Urothelium cell line (cell line): ENCODE data around the gene PDSS2.
"Not testable (repeated sequence)": the region's sequence is repeated elsewhere in the genome, so short reads cannot be mapped to it uniquely, and the experiment has no call there.

Experiments used
- DNase-seq: peaks from one replicate; pipeline ENCODE4 v3.0.0; 2011; ENCODE audit warnings: low spot score, mixed read lengths
- FAIRE-seq: peaks from 2 replicates; lab custom pipeline; 2011; peaks lifted over from hg19 to GRCh38; lab: Jason Lieb, UNC

PDSS2 gene

GRCh38 chr6:107475360-107475759, 16.0 kb upstream of the PDSS2 start:
- not testable (repeated sequence) for DNase-seq, FAIRE-seq

- DNase-seq (no peak), FAIRE-seq (no peak)
Observed at GRCh38 chr6:107473660-107474059, 14.3 kb upstream of the PDSS2 start.

GRCh38 chr6:107470364-107470763, 11.0 kb upstream of the PDSS2 start:
- no peak for DNase-seq
- FAIRE-seq, result no peak

GRCh38 chr6:107466062-107466461, 6.7 kb upstream of the PDSS2 start:
- DNase-seq (no peak), FAIRE-seq (no peak)

GRCh38 chr6:107460083-107460631, 793 bp upstream of the PDSS2 start:
- FAIRE-seq, result no peak
- no peak for DNase-seq

GRCh38 chr6:107458672-107459282, 587 bp downstream of the PDSS2 start:
- DNase-seq (peak; percentile 26), FAIRE-seq (no peak)

- FAIRE-seq, result no peak
- no peak for DNase-seq
Observed at GRCh38 chr6:107448776-107449175, 10.6 kb downstream of the PDSS2 start.

- FAIRE-seq (no peak), DNase-seq (no peak)
Observed at GRCh38 chr6:107447663-107448216, 11.6 kb downstream of the PDSS2 start.

- no peak for DNase-seq
- no peak for FAIRE-seq
Observed at GRCh38 chr6:107444277-107444676, 15.1 kb downstream of the PDSS2 start.

GRCh38 chr6:107443608-107444267, 15.6 kb downstream of the PDSS2 start:
- DNase-seq (no peak), FAIRE-seq (no peak)

GRCh38 chr6:107442938-107443607, 16.3 kb downstream of the PDSS2 start:
- no peak for FAIRE-seq
- DNase-seq, result no peak

- DNase-seq, result no peak
- no peak for FAIRE-seq
Observed at GRCh38 chr6:107441682-107442081, 17.7 kb downstream of the PDSS2 start.

- FAIRE-seq (no peak), DNase-seq (no peak)
Observed at GRCh38 chr6:107440936-107441335, 18.4 kb downstream of the PDSS2 start.

- FAIRE-seq, result no peak
- DNase-seq, result no peak
Observed at GRCh38 chr6:107439406-107439805, 20.0 kb downstream of the PDSS2 start.

GRCh38 chr6:107437691-107438090, 21.7 kb downstream of the PDSS2 start:
- no peak for DNase-seq
- no peak for FAIRE-seq

GRCh38 chr6:107436881-107437280, 22.5 kb downstream of the PDSS2 start:
- FAIRE-seq (no peak), DNase-seq (no peak)

- DNase-seq, result no peak
- no peak for FAIRE-seq
Observed at GRCh38 chr6:107435798-107436197, 23.6 kb downstream of the PDSS2 start.

- no peak for DNase-seq
- no peak for FAIRE-seq
Observed at GRCh38 chr6:107434812-107435211, 24.6 kb downstream of the PDSS2 start.

GRCh38 chr6:107425951-107426350, 33.4 kb downstream of the PDSS2 start:
- FAIRE-seq, DNase-seq: not testable (repeated sequence)

- DNase-seq, result no peak
- FAIRE-seq, result no peak
Observed at GRCh38 chr6:107423474-107423990, 35.8 kb downstream of the PDSS2 start.

GRCh38 chr6:107421696-107422256, 37.6 kb downstream of the PDSS2 start:
- FAIRE-seq (no peak), DNase-seq (no peak)
